ENCODE measurements around the gene EDAR.

EDAR gene

GRCh38 chr2:108869542-108869941 is 119.5 kb downstream of the EDAR start:
- no peaks in the 10 kb centered on the region for H3K27me3 ChIP-seq (replicated peaks; ENCODE audit: control insufficient read depth, insufficient read depth, low read length)
- TF ChIP-seq, protein P1, sequence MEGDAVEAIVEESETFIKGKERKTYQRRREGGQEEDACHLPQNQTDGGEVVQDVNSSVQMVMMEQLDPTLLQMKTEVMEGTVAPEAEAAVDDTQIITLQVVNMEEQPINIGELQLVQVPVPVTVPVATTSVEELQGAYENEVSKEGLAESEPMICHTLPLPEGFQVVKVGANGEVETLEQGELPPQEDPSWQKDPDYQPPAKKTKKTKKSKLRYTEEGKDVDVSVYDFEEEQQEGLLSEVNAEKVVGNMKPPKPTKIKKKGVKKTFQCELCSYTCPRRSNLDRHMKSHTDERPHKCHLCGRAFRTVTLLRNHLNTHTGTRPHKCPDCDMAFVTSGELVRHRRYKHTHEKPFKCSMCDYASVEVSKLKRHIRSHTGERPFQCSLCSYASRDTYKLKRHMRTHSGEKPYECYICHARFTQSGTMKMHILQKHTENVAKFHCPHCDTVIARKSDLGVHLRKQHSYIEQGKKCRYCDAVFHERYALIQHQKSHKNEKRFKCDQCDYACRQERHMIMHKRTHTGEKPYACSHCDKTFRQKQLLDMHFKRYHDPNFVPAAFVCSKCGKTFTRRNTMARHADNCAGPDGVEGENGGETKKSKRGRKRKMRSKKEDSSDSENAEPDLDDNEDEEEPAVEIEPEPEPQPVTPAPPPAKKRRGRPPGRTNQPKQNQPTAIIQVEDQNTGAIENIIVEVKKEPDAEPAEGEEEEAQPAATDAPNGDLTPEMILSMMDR (IDR thresholded peaks at IDR 0.05; ENCODE audit: insufficient read depth, low read length, poor library complexity, severe bottlenecking): no peak

DNA sequence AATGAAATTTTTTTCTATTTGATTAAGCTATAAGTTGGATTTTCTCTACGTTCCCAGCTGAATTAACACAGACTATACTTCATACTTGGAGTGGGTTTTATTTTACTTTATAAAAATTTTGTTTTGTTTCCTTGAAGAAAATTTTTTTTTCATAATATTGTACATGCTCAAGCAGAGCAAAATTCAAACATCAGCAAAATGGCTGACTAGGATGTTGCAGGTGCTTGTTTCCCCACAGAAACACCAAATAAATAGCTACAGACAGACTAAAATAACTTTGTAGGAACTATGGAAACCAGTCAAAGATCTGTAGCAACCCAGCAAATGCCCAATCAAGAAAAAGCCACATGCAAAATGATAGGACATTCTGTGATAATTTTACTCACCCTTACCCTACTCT is 120.1 kb downstream of the EDAR start:
- Histone ChIP-seq H3K36me3 (ENCODE audit: control insufficient read depth, insufficient read depth, low read length) (no peaks in the 10 kb centered on the region; the same call in none of the 2 replicates), H3K27me3 (replicated peaks; ENCODE audit: control insufficient read depth, insufficient read depth, low read length) (no peaks in the 10 kb centered on the region), H3K4me3 (replicated peaks; ENCODE audit: low read depth, low read length) (no peak overlapping the region)
- TF ChIP-seq, protein P1 (IDR thresholded peaks at IDR 0.05; ENCODE audit: insufficient read depth, low read length, poor library complexity, severe bottlenecking): no peak
- DNase-seq (ENCODE audit: extremely low read depth, insufficient read length): no peak

More at GRCh38 chr2:108869542-108869941, 119.5 kb downstream of the EDAR start:
- no peaks in the 10 kb centered on the region; the same call in none of the 2 replicates for H3K36me3 ChIP-seq (ENCODE audit: control insufficient read depth, insufficient read depth, low read length)
- no peak for DNase-seq (ENCODE audit: extremely low read depth, insufficient read length)
- H3K4me3 ChIP-seq (replicated peaks; ENCODE audit: low read depth, low read length): no peak overlapping the region

DNA sequence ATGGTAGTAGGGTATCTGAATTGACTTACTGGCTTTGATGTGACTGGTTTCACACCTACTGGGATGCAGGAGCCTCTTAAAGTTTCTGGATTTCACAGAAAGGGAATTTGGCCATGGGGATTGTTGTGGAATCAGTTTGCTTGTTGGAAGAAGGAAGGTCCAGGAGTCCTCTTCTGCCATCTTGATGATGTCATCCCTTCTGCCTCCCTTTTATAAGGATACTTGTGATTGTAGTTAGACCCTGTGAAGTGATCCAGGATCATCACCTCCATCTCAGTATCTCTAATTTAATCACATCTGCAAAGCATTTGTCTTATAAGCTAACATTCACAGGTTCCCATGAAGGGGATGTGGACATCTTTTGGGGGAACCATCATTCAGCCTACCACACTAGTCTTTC is 123.0 kb downstream of the EDAR start:
- no peak for DNase-seq (ENCODE audit: extremely low read depth, insufficient read length)
- Histone ChIP-seq H3K36me3 (ENCODE audit: control insufficient read depth, insufficient read depth, low read length) (no peaks in the 10 kb centered on the region; the same call in none of the 2 replicates), H3K4me3 (replicated peaks; ENCODE audit: low read depth, low read length) (no peak overlapping the region), H3K27me3 (replicated peaks; ENCODE audit: control insufficient read depth, insufficient read depth, low read length) (no peaks in the 10 kb centered on the region)
- TF ChIP-seq, protein P1 (IDR thresholded peaks at IDR 0.05; ENCODE audit: insufficient read depth, low read length, poor library complexity, severe bottlenecking): no peak

- TF ChIP-seq, protein P1 (IDR thresholded peaks at IDR 0.05; ENCODE audit: insufficient read depth, low read length, poor library complexity, severe bottlenecking): no peak
- DNase-seq (ENCODE audit: extremely low read depth, insufficient read length): no peak
These were observed 130.1 kb downstream of the EDAR start for GRCh38 chr2:108858894-108859293.

DNA sequence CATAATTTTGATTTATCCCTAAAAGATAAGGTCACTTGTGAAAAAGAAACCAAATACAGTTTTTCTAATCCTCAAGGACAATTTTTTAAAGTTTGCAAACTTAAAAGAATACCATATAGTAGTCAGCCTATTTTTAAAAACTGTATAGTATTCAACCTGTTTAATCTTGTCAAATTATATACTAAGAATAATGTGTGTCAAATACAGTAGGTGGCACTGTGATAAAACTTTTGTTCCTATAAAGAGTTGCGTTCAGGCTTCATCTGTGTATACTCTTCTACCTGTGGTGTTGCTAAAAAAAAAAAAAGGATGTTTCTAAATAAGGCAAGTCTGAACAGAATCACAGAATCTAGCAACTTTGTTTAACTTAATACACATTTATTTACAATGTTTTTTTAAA is 133.8 kb downstream of the EDAR start:
- Histone ChIP-seq H3K4me3 (replicated peaks; ENCODE audit: low read depth, low read length) (no peak overlapping the region), H3K36me3 (ENCODE audit: control insufficient read depth, insufficient read depth, low read length) (no peaks in the 10 kb centered on the region), H3K27me3 (replicated peaks; ENCODE audit: control insufficient read depth, insufficient read depth, low read length) (no peaks in the 10 kb centered on the region)
- DNase-seq (ENCODE audit: extremely low read depth, insufficient read length): peak; percentile 6
- TF ChIP-seq, protein P1 (IDR thresholded peaks at IDR 0.05; ENCODE audit: insufficient read depth, low read length, poor library complexity, severe bottlenecking): no peak

More at GRCh38 chr2:108858894-108859293, 130.1 kb downstream of the EDAR start:
- H3K4me3 ChIP-seq (replicated peaks; ENCODE audit: low read depth, low read length): no peak overlapping the region
- H3K36me3 ChIP-seq (ENCODE audit: control insufficient read depth, insufficient read depth, low read length): no peaks in the 10 kb centered on the region
- H3K27me3 ChIP-seq (replicated peaks; ENCODE audit: control insufficient read depth, insufficient read depth, low read length): no peaks in the 10 kb centered on the region

DNA sequence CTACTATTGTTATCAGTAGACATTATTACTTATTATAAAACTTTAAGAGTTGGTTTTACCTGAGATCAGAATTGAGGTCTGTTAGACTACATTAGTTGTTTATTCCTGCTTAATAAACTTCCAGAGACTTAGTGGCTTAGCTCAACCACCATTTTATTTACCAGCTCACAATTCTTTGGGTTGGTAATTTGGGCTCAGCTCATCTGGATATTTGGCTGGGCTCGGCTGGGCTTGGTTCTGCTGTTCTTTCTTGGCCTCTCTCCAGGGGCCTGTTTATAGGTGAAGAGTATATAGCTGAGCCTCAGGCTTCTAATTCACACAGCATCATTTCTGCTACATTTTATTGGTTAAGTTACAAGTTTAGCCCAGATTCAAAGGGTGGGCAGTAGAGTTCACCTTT is 134.5 kb downstream of the EDAR start:
- H3K36me3 ChIP-seq (ENCODE audit: control insufficient read depth, insufficient read depth, low read length): peaks cover 2% of the 10 kb centered on the region
- H3K27me3 ChIP-seq (replicated peaks; ENCODE audit: control insufficient read depth, insufficient read depth, low read length): no peaks in the 10 kb centered on the region
- DNase-seq (ENCODE audit: extremely low read depth, insufficient read length): no peak
- no peak overlapping the region for H3K4me3 ChIP-seq (replicated peaks; ENCODE audit: low read depth, low read length)
- TF ChIP-seq, protein P1 (IDR thresholded peaks at IDR 0.05; ENCODE audit: insufficient read depth, low read length, poor library complexity, severe bottlenecking): no peak

Data from GM06990 (cell line).